Epithelial cell of proximal tubule (primary cell): ENCODE data around the gene SLC33A1. TPM values are rescaled to one million over a fixed set of nuclear protein-coding genes. Genes with fewer than 3 reads are reported as not detected.

Source experiments
- DNase-seq: peaks from one replicate; pipeline ENCODE4 v3.0.0-alpha.2; 2011; ENCODE audit warnings: low read depth
- H3K4me3 ChIP-seq: 2 replicates; pipeline ENCODE4 v1.5.1; 2011; ENCODE audit warnings: low read depth, mild to moderate bottlenecking, low read length
- total RNA-seq: library from RNA; depleted of rRNA; stranded (reverse); fragments of >200 nt; gene quantifications from 2 replicates; pipeline ENCODE4 v1.2.3, GENCODE V29; 2015
- TF ChIP-seq, protein P1 (sequence below): conservative IDR thresholded peaks from 2 replicates; pipeline ENCODE4 v1.5.1; 2012; ENCODE audit warnings: low read depth, mild to moderate bottlenecking, low read length

The SLC33A1 gene
- total RNA-seq, 1 donor from 2014 or later, result 24.0 TPM

DNA sequence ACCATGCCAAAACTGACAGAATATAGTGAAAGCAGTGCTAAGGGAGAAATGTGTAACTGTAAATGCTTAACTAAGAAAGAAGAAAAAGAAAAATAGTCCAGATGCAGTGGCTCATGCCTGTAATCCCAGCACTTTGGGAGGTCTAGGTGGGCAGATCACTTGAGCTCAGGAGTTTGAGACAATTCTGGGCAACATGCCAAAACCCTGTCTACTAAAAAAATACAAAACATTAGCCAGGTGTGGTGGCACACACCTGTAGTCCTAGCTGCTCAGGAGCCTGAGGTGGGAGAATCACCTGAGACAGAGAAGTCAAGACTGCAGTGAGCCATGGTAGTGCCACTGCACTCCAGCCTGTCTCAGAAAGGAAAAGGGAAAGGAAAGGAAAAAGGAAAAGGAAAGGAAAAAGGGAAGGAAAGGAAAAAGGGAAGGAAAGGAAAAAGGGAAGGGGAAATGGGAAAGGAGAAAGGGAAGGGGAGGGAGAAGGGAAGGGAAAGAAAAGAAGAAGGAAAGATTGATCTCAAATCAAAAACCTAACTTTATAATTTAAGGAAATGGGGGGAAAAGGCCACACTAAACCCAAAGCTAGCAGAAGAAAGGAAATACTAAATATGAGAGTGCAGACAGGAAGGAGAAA is 68.4 kb downstream of the SLC33A1 start:
- TF ChIP-seq, protein P1, sequence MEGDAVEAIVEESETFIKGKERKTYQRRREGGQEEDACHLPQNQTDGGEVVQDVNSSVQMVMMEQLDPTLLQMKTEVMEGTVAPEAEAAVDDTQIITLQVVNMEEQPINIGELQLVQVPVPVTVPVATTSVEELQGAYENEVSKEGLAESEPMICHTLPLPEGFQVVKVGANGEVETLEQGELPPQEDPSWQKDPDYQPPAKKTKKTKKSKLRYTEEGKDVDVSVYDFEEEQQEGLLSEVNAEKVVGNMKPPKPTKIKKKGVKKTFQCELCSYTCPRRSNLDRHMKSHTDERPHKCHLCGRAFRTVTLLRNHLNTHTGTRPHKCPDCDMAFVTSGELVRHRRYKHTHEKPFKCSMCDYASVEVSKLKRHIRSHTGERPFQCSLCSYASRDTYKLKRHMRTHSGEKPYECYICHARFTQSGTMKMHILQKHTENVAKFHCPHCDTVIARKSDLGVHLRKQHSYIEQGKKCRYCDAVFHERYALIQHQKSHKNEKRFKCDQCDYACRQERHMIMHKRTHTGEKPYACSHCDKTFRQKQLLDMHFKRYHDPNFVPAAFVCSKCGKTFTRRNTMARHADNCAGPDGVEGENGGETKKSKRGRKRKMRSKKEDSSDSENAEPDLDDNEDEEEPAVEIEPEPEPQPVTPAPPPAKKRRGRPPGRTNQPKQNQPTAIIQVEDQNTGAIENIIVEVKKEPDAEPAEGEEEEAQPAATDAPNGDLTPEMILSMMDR, result no peak
- DNase-seq, result no peak
- H3K4me3 ChIP-seq, result no peak overlapping the region

DNA sequence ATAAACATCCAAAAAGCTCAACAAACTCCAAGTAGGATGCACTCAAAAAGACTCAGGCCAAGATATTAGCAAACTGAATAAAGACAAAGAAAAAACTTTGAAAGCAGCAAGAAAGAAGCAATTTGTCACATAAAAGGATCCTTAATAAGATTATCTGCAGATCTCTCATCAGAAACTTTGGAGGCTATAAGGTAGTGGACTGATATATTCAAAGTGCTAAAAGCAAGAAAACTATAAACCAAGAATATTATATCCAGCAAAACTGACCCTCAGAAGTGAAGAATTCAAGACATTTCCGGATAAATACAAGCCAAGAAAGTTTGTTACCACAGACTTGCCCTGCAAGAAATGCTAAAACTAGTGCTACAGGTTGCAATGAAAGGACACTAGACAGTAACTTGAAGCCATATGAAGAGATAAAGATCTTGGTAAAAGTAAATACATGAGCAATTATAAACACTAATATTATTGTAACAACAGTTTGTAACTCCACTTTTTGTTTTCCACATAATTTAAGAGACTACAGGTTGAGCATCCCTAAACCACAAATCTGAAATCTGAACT is 71.8 kb downstream of the SLC33A1 start:
- TF ChIP-seq, protein P1, result no peak
- H3K4me3 ChIP-seq, result no peak overlapping the region
- no peak for DNase-seq

DNA sequence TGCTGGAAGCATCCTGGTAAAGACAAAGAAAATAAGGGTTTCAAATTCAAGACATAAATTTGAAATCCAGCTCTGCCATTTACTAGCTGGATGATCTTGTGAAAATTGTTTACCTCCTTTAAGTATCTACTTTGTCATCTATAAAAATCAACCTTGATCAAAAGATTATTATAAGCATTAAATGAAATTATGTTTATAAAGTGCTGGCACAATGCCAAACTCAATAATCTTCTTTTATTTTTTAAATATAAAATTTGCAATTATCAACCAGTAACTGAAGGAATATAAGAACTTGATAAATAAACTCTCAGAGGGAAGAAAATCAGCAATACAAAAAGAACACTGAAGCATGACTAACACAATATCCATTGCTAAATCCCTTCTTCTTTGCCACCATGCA is 73.9 kb downstream of the SLC33A1 start:
- TF ChIP-seq, protein P1, result no peak
- no peak overlapping the region for H3K4me3 ChIP-seq
- no peak for DNase-seq

DNA sequence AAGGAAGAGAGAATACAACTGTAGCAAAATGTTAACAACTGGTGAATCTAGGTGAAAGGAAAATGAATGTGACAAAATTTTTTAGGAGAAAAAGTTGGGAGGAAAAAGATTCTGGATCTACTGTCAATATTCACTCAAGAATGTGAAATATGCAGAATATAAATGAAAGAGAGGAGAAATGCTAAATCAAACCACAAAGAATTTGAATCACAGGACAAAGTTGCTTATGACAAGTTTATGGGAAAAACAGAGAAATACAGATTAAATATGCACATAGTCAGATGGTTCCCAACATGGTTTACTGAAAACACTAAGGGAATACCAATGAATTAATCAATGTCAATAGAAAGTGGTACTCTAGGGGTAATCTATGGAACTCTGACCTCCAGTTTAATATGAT is 75.8 kb downstream of the SLC33A1 start:
- TF ChIP-seq, protein P1, result no peak
- no peak for DNase-seq
- no peak overlapping the region for H3K4me3 ChIP-seq

DNA sequence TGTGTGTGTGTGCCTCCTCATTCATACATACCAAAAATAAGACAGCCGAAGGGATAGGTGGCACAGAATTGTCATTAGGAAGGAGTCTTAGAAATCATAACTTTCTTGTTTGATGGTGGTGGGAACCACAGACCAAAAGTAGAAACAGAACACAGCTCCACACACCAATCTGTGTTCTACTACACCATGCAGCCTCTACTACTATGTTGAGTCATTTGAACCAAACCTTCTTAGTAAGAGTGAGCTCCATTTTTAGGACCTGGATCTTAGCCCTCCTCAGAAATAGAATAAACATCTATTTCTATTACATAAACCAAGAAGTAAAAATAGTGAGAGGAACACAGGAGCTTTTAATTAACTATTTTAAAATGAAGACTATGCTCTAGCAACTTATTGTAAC is 81.4 kb downstream of the SLC33A1 start:
- H3K4me3 ChIP-seq, result no peak overlapping the region
- TF ChIP-seq, protein P1, result no peak
- DNase-seq, result no peak

DNA sequence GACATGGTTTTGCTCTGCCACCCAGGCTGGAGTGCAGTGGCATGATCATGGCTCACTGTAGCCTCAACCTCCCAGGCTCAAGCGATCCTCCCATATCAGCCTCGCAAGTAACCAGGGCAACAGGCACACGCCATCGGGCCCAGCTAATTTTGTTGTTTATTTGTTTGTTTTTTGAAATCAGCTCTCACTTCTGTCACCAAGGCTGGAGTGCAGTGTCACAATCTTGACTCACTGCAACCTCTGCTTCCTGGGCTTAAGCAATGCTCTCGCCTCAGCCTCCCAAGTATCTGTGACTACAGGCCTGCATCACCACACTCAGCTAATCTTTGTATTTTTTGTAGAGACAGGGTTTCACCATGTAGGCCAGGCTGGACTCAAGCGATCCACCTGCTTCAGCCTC is 83.1 kb downstream of the SLC33A1 start:
- TF ChIP-seq, protein P1, result no peak
- no peak for DNase-seq
- no peak overlapping the region for H3K4me3 ChIP-seq

Other genes with a start within 250 kb of the SLC33A1 start
- gene PLCH1, start 109.4 kb downstream of the SLC33A1 start, total RNA-seq, result 3.1 and 3.2 TPM in 2 replicates
- gene C3orf33, start 48.1 kb downstream of the SLC33A1 start, total RNA-seq, result 2.0 and 2.7 TPM in 2 replicates
- 59.0 and 81.5 TPM in 2 replicates for gene GMPS, start 16.2 kb upstream of the SLC33A1 start, total RNA-seq